ENCODE results near the gene AFF1. TPM values are rescaled to one million over a fixed set of nuclear protein-coding genes. Genes with fewer than 3 reads are reported as not detected.

The AFF1 gene
- total and polyA plus RNA-seq, 2 of the 4 experiments (the other 2 are of a cell fraction), result 7.0 to 9.6 TPM

DNA sequence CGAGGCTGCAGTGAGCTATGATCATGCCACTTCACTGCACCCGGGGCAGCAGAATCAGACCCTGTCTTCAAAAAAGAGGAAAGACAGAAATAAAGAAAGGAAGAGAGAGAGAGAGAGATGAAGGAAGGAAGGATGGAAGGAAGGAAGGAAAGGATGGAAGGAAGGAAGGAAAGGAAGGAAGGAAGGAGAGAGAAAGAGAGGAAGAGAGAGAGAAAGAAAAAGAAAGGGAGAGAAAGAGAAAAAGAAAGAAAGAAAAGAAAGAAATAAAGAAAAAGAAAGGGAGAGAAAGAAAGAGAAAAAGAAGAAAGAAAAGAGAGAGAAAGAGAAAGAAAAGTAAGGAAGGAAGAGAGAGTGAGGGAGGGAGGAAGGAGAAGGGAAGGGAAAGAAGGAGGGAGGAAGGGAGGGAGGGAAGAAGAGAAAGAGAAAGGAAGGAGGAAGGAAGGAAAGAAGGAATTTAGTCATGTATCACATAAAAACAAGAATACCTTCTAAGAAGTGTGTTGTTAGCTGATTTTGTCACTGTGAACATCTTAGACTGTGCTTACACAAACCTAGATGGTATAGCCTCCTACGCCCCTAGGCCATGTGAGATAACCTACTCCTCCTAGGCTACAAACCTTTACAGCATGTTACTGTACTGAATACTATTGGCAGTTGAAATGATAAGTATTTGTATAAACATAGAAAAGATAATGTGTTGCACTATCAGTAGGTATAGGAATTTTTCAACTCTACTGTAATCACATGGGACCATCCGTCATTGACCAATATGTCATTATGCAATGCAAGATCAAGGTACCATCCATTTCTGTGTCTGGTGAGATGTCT lies 17.4 kb upstream of the AFF1 start (continued):
- TF ChIP-seq RAD21 (IDR thresholded peaks at IDR 0.05; ENCODE audit: low read length), result no peak

DNA sequence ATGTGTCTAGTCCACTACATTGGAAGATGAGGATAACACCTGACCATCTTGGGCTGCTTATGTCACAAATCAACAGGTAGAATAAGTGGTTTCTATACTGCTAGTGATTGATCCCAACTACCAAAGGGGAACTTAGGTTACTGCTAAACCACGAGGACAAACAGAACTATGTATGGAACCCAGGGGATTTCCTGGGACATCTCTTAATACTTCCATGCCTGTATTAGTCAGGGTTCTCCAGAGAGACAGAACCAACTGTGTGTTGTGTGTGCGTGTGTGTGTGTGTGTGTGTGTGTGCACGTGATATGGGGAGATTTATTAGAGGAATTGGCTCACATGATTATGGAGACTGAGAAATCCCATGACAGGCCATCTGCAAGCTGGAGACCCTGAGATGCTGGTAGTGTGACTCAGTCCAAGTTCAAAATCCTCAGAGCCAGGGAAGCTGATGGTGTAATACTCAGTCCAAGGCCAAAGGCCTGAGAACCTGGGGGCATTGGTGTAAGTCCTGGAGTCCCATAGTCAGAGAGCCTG lies 16.2 kb upstream of the AFF1 start:
- Histone ChIP-seq H3K4me1 (ENCODE audit: control insufficient read depth, insufficient read depth, low read length) (peaks cover 2% of the 10 kb centered on the region; the same call in 1 of the 2 replicates), H3K4me2 (ENCODE audit: low read depth, low read length) (no peak overlapping the region), H2BK5ac (ENCODE audit: low read depth, low read length, poor library complexity, severe bottlenecking) (peak overlapping the region; percentile 34), H4K20me1 (ENCODE audit: insufficient read depth, low read length) (no peaks in the 10 kb centered on the region), H3K27ac (ENCODE audit: insufficient read depth, low read length) (no peak overlapping the region), H3K18ac (ENCODE audit: low read depth, low read length) (no peak overlapping the region), H3K36me3 (ENCODE audit: control insufficient read depth, insufficient read depth, low read length) (no peaks in the 10 kb centered on the region), H3K4me3 (ENCODE audit: insufficient read depth, low read depth, low read length) (no peak overlapping the region), H3K9ac (ENCODE audit: low read depth, low read length) (no peak overlapping the region), H3K9me1 (ENCODE audit: insufficient read depth, low read length) (no peaks in the 10 kb centered on the region; the same call in 1 of the 2 replicates), H3K27me3 (ENCODE audit: control insufficient read depth, insufficient read depth, low read length) (no peaks in the 10 kb centered on the region), H3K9me3 (ENCODE audit: control insufficient read depth, insufficient read depth, low read length) (no peaks in the 10 kb centered on the region), H2AK9ac (replicated peaks; ENCODE audit: low read depth, low read length, poor library complexity) (peak overlapping the region; percentile 47), H3K23ac (ENCODE audit: low read depth, low read length) (peak overlapping the region; percentile 38; the same call in 1 of the 2 replicates), H3K14ac (replicated peaks; ENCODE audit: low read depth, low read length) (peak overlapping the region; percentile 24; the same call in 1 of the 2 replicates), H2BK20ac (ENCODE audit: low read depth, low read length) (peak overlapping the region; percentile 59; the same call in 1 of the 2 replicates), H4K5ac (ENCODE audit: low read depth, low read length) (no peak overlapping the region; the same call in 1 of the 2 replicates), H2BK120ac (ENCODE audit: low read depth, low read length) (peak overlapping the region; percentile 7; the same call in 1 of the 2 replicates), H3K4ac (ENCODE audit: low read depth, low read length) (peak overlapping the region; percentile 45; the same call in 1 of the 2 replicates), H3K79me1 (ENCODE audit: low read depth in 1 of 2, low read length in 2 of 2) (no peaks in the 10 kb centered on the region), H4K8ac (ENCODE audit: low read depth in 2 of 2, low read length in 2 of 2) (peak overlapping the region in 1 of 2 experiments; percentile 49; a peak in 1 of 4 replicates), H3K56ac (ENCODE audit: extremely low read depth, insufficient read depth, low read length) (no peak overlapping the region), H2AK5ac (ENCODE audit: low read depth, low read length) (no peak overlapping the region), H2AFZ (replicated peaks; ENCODE audit: low read length, poor library complexity) (no peak overlapping the region), H4K91ac (ENCODE audit: insufficient read depth, low read depth, low read length) (no peak overlapping the region), H2BK15ac (ENCODE audit: low read depth, low read length) (no peak overlapping the region)
- ChIA-PET CTCF (no interaction called here), POLR2A (ENCODE audit: unreplicated experiment) (no interaction called here)
- intact Hi-C loops (cut with micrococcal nuclease), result no loop called here
- no CpG with 5 or more reads among the region's 3 CpGs for WGBS, 2 experiments (ENCODE audit: extremely low coverage in 2 of 2, insufficient read length in 1 of 2)
- BruUV-seq (replicated peaks), result no TSS peak
- DNase-seq (peak; percentile 86), ATAC-seq (ENCODE audit: low read depth) (peak; percentile 36)
- TF ChIP-seq RAD21 (IDR thresholded peaks at IDR 0.05; ENCODE audit: low read length), result no peak
- TF ChIP-seq, protein P1, sequence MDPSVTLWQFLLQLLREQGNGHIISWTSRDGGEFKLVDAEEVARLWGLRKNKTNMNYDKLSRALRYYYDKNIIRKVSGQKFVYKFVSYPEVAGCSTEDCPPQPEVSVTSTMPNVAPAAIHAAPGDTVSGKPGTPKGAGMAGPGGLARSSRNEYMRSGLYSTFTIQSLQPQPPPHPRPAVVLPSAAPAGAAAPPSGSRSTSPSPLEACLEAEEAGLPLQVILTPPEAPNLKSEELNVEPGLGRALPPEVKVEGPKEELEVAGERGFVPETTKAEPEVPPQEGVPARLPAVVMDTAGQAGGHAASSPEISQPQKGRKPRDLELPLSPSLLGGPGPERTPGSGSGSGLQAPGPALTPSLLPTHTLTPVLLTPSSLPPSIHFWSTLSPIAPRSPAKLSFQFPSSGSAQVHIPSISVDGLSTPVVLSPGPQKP (IDR thresholded peaks at IDR 0.05; ENCODE audit: borderline replicate concordance, low read depth, low read length), result no peak
- TF ChIP-seq FOS (IDR thresholded peaks at IDR 0.05; ENCODE audit: low read depth, low read length), result no peak
- TF ChIP-seq, protein P2, sequence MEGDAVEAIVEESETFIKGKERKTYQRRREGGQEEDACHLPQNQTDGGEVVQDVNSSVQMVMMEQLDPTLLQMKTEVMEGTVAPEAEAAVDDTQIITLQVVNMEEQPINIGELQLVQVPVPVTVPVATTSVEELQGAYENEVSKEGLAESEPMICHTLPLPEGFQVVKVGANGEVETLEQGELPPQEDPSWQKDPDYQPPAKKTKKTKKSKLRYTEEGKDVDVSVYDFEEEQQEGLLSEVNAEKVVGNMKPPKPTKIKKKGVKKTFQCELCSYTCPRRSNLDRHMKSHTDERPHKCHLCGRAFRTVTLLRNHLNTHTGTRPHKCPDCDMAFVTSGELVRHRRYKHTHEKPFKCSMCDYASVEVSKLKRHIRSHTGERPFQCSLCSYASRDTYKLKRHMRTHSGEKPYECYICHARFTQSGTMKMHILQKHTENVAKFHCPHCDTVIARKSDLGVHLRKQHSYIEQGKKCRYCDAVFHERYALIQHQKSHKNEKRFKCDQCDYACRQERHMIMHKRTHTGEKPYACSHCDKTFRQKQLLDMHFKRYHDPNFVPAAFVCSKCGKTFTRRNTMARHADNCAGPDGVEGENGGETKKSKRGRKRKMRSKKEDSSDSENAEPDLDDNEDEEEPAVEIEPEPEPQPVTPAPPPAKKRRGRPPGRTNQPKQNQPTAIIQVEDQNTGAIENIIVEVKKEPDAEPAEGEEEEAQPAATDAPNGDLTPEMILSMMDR (conservative IDR thresholded peaks at IDR 0.05; ENCODE audit: low read depth, low read length), result no peak
- TF ChIP-seq SMC3 (IDR thresholded peaks at IDR 0.05; ENCODE audit: low read depth, low read length), result no peak
- TF ChIP-seq BHLHE40 (IDR thresholded peaks at IDR 0.05; ENCODE audit: low read depth, low read length), result peak; percentile 93
- TF ChIP-seq USF2 (IDR thresholded peaks at IDR 0.05; ENCODE audit: low read depth, low read length), result peak; percentile 64
- TF ChIP-seq POLR2A (IDR thresholded peaks at IDR 0.05; ENCODE audit: low read depth, low read length), result no peak
- peak; percentile 30; the same call in 1 of the 2 replicates for TF ChIP-seq CEBPB (IDR thresholded peaks at IDR 0.05; ENCODE audit: low read depth, low read length)
- in situ Hi-C loops (cut with MboI; ENCODE audit: low sequenced_read_pairs), result loop anchor here (25.0 kb wide), 1 partner anchor 544 kb away; no protein-coding TSS in a partner anchor
- dilution Hi-C loops (cut with HindIII; ENCODE audit: low sequenced_read_pairs, unreplicated experiment), result no loop called here

Measured in IMR-90 (cell line).